OCI-LY3 (cell line): ENCODE measurements around the gene BUD23.

Experiments
- CTCF ChIP-seq: fragments of 200-600, 300-600 bp; sonication (generic); IDR thresholded peaks from 2 replicates; pipeline ENCODE4 v1.5.1; 2014; ENCODE audit warnings: antibody characterized with exemption, low read length, low read depth
- EZH2phosphoT487 ChIP-seq: fragments of 200-600 bp; shearing (Covaris generic); IDR thresholded peaks from 2 replicates; pipeline ENCODE4 v1.6.1; 2018; ENCODE audit warnings: antibody characterized with exemption, mixed run types, low read depth

DNA sequence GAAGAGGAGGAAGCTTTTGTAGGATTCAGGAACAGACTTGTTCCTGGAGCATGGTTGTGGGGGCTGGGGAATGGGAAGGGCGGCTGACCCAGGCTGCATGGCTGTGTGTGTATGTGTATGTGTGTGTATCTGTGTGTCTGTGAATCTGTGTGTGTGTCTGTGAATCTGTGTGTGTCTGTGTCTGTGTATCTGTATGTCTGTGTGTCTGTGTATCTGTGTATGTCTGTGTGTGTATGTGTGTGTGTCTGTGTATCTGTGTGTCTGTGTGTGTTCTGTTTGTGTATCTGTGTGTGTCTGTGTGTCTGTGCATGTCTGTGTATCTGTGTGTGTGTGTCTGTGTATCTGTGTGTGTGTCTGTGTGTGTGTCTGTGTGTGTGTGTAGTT is 42.7 kb downstream of the BUD23 start:
- TF ChIP-seq CTCF = no peak
- no peak for TF ChIP-seq EZH2phosphoT487
